ENCODE data around the gene PGBD2.
A peak's percentile ranks its signal among the peaks of the same experiment; 100 is the strongest.
"Not testable (repeated sequence)": the region's sequence is repeated elsewhere in the genome, so short reads cannot be mapped to it uniquely, and the experiment has no call there.

Gene PGBD2

GRCh38 chr1:248928122-248928521, 22.1 kb downstream of the PGBD2 start:
- not testable (repeated sequence) for DNase-seq

- not testable (repeated sequence) for DNase-seq
Measured at GRCh38 chr1:248930037-248930436, 24.0 kb downstream of the PGBD2 start.

GRCh38 chr1:248938173-248938809, 32.3 kb downstream of the PGBD2 start:
- DNase-seq = not testable (repeated sequence)

- DNase-seq = not testable (repeated sequence)
Measured at GRCh38 chr1:248944134-248944999, 38.3 kb downstream of the PGBD2 start.

GRCh38 chr1:248945000-248945423, 39.0 kb downstream of the PGBD2 start:
- DNase-seq = not testable (repeated sequence)

- DNase-seq = not testable (repeated sequence)
Measured at GRCh38 chr1:248945453-248945852, 39.4 kb downstream of the PGBD2 start.

GRCh38 chr1:248945856-248946416, 39.9 kb downstream of the PGBD2 start:
- DNase-seq = peak in 1 of 2 donors; percentile 25

Measured in stimulated activated CD4-positive, alpha-beta T cell treated with anti-CD3 and anti-CD28 coated beads, Interleukin-2, amount 100 ng/mL, for 24 hours (primary cell).